CD4-positive, alpha-beta T cell treated with Interleukin-21 for 1 hour (primary cell): ENCODE measurements around the gene PADI4.

ENCODE experiments used
- DNase-seq: peaks from one replicate; pipeline ENCODE4 v3.0.0-alpha.2; 2020

The PADI4 gene

GRCh38 chr1:17286646-17287045 lies 21.4 kb upstream of the PADI4 start:
- no peak for DNase-seq

- DNase-seq = no peak
Measured at GRCh38 chr1:17287130-17287776, 20.7 kb upstream of the PADI4 start.

- no peak for DNase-seq
Measured at GRCh38 chr1:17289721-17290120, 18.3 kb upstream of the PADI4 start.

- no peak for DNase-seq
Measured at GRCh38 chr1:17290553-17290952, 17.4 kb upstream of the PADI4 start.

GRCh38 chr1:17292299-17293160 lies 15.5 kb upstream of the PADI4 start:
- DNase-seq = no peak

GRCh38 chr1:17293681-17294425 lies 14.1 kb upstream of the PADI4 start:
- no peak for DNase-seq

- no peak for DNase-seq
Measured at GRCh38 chr1:17295292-17295691, 12.7 kb upstream of the PADI4 start.

- DNase-seq = no peak
Measured at GRCh38 chr1:17296086-17296485, 11.9 kb upstream of the PADI4 start.

GRCh38 chr1:17297991-17298390 lies 10.0 kb upstream of the PADI4 start:
- no peak for DNase-seq

- DNase-seq = no peak
Measured at GRCh38 chr1:17301767-17302166, 6.2 kb upstream of the PADI4 start.

GRCh38 chr1:17304151-17304825 lies 3.7 kb upstream of the PADI4 start:
- DNase-seq = no peak

- DNase-seq = no peak
Measured at GRCh38 chr1:17304826-17305175, 3.2 kb upstream of the PADI4 start.

GRCh38 chr1:17305576-17306095 lies 2.4 kb upstream of the PADI4 start:
- no peak for DNase-seq

- DNase-seq = no peak
Measured at GRCh38 chr1:17306407-17306806, 1.6 kb upstream of the PADI4 start.

GRCh38 chr1:17306921-17307320 lies 1.1 kb upstream of the PADI4 start:
- DNase-seq = no peak

- DNase-seq = no peak
Measured at GRCh38 chr1:17307329-17307728, 668 bp upstream of the PADI4 start.

- DNase-seq = no peak
Measured at GRCh38 chr1:17308593-17308992, 596 bp downstream of the PADI4 start.

- no peak for DNase-seq
Measured at GRCh38 chr1:17309426-17310067, 1.6 kb downstream of the PADI4 start.

- DNase-seq = no peak
Measured at GRCh38 chr1:17310068-17310640, 2.2 kb downstream of the PADI4 start.

GRCh38 chr1:17313530-17314309 lies 5.7 kb downstream of the PADI4 start:
- no peak for DNase-seq

GRCh38 chr1:17314491-17314971 lies 6.5 kb downstream of the PADI4 start:
- no peak for DNase-seq
